Activated CD8-positive, alpha-beta memory T cell treated with anti-CD3 and anti-CD28 coated beads for 4 hours (primary cell): ENCODE results near the gene AKAP11.

Experiments
- DNase-seq, 2 donors: peaks; one replicate each; pipeline ENCODE4 v3.0.0-alpha.2; 2020; ENCODE audit warnings: low read depth in 2 of 2

Gene AKAP11

DNA sequence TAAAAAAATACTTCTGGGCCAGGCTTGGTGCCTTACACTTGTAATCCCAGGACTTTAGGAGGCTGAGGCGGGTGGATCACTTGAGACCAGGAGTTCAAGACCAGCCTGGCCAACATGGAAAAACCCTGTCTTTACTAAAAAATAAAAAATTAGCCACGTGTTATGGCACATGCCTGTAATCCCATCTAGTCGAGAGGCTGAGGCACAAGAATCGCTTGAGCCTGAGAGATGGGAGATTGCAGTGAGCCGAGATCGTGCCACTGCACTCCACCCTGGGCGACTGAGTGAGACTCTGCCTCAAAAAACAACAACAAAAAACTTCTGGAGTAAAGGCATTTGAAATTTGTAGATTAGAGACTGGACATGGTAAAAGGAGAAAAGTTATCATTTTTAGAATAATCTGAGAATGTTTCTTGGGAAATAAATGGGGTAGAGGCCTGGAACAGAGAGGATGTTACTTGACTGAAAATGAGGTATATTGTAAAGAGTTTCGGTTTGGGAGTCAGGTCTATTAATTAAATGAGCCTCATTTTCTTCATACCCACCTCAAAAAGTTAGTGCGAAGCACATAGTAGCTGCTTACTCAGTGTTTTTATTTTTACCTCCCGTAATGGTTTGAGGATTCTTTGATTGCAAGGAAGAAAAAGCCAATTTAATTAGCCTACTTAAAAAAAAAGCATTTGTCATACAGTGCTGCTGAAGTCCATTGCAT, 2.6 kb downstream of the AKAP11 start:
- DNase-seq, result no peak

DNA sequence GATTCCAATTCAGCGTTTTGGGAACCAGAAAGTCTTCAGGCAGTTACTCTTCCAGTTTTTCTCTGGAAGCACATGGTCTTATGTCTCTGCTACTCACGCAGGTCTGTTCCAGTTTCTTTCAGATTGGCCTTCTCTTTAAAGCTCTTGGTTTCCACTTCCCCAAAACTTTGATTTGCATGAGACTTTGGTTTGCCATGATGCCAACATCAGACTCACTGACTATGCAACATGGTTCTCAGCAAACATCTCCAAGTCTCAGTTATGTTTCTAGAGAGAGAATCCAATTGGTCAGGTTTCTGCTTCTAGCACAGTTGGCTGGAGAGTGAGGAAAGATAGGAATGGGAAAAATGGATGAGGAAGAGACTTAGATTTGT, 3.1 kb downstream of the AKAP11 start:
- no peak for DNase-seq

DNA sequence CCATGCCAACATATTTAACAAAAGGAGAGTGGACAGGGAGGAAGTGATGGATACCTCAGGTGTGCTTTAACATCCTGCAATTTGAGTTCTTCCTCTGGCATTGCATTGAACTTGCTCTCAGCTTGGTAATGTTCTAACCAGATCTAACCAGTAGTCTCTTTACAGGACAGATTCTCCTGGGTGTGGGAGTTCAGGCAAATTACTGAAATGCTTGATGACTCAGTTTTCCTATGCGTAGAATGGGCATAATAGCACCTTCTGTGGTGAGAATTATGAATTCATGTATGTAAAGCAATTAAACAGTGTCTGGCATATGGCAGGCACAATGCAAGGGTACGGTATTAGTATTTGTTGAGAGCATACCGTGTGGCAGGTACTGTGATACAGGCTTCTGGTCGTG, 3.6 kb downstream of the AKAP11 start:
- no peak for DNase-seq

DNA sequence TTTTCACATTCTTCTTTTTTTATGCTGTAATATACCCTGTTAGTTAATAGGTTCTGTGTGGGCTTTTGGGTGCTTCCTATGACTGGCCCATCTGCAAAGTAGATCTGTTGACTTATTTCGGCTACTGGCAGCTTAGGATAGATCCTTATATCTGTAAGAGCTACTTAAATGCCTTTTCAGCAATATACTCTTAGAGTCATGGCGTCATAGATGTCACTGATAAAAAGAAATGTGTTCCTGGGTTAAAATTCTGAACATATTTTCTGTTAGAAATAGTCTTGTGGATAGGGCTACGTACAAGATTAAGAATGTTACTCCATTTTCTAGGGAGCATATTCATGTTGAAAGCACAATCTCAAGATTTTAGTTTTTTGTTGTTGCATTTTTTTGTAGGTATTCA, 4.7 kb downstream of the AKAP11 start:
- DNase-seq, result no peak

DNA sequence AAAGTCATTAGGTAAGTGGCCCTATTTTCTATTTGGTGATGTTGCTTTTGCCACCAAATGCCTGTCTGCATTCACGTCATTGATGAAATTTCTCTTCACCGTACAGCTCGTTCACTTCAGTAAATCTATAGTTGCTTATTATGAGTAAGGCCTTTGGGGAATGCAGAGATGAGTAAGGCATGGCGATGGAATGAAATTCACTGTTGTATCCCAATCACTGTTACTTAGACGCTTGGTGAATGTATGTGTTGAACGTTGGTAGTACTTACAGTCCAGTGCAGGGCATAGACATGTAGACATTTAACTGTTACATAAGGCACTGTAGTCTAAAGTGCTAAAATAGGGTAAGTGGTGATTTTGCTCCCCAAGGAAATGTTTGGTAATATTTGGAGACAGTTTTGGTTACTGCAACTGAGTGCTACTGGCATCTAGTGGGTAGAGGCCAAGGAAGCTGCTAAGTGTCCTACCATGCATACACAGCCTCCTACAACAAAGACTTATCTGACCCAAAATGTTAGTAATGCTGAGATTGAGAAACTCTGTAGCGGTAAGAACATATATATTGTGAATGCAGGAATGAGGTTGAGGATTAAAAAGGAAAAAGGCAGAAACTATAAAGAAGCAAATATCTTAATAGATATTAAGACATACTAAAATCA, 5.8 kb downstream of the AKAP11 start:
- DNase-seq, result no peak

DNA sequence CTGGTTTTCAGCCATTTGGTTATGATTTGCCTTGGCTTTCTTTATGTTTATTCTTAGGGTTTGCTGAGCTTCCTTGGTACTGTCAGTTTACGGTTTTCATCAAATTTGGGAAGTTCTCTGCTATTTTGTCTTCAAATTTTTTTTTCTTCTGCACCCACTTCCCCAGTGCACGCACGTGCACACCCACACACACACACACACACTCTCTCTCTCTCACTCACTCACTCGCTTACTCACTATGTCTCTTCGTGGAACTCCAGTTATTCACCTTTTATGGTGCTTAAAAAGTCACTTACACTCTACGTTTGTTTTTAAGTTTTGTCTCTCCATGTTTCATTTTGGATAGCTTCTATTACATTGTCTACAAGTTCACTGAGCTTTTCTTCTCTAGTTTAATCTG, 7.1 kb downstream of the AKAP11 start:
- DNase-seq, result no peak

DNA sequence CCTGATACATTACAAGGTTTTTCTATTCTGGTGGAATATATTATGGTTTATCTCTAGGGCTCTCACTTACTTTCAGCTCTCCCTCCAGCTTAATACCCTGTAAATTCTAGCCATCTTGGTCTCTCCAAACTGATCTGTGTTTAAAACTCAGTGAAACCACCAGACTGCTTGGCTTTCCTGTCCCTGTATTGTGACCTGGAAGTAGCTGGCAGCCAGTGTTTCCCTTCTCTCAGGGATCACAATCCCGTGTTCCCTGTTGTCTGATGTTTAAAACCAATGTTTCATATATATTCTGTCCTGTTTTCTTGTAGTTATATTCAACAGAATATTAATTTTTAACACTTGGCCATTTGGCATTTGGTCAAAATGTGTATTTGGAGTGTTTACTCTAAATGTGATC, 8.0 kb downstream of the AKAP11 start:
- no peak for DNase-seq

DNA sequence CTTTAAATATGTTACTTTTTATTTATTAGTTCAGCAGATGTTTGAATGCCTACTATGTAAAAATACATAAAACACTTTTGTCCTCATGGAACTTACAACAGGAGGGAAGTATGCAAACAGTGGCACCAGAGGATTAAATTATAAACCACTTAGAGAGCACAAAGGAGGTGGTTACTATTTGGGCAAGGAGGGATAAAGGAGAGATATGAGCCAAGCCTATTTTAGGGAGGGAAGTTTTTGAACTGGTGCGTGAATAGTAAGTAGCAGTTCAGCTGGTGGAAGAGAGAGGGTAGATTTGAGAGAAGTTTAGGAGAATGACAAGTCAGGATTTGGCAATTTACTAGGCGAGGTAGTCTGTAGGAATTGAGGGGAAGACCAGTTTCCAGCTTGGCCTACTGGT, 8.6 kb downstream of the AKAP11 start:
- no peak for DNase-seq

DNA sequence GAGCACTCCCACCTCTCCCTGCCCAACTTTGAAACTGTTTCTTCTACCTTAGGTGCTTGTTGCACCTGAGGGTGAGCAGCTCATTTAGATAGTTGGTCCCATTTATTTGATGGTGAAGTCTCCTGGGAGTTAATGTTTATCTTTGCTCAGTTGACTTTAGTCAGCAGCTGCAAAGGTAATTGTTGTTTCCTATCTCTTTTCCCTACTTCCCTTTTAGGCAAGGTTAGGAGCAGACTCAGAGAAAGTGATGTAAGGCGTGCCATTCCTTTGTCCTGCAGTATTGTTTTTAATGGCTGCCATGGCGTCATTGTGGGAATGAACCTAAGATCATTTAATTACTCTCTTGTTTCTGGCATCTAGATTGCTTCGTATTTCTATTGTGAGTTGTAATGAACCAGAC, 11.6 kb downstream of the AKAP11 start:
- DNase-seq, result no peak

DNA sequence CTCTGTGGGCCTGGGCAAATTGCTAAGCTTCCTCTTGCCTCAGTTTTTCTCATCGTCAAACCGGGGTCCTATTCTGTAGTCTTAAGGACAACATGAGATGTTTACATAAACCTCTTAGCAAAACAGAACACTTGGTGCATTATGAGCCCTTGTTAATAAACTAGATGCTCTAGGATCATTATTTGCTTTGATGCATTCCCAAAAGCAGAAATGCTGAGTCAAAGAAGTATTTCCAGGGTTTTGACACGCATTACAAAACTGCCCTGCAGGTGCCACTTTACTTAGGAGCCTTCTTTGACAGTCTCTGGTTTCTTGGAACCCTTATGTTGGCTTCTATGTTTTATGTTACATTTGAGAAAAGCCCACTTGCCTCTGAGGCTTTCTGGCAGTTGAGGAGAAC, 12.1 kb downstream of the AKAP11 start:
- no peak for DNase-seq

DNA sequence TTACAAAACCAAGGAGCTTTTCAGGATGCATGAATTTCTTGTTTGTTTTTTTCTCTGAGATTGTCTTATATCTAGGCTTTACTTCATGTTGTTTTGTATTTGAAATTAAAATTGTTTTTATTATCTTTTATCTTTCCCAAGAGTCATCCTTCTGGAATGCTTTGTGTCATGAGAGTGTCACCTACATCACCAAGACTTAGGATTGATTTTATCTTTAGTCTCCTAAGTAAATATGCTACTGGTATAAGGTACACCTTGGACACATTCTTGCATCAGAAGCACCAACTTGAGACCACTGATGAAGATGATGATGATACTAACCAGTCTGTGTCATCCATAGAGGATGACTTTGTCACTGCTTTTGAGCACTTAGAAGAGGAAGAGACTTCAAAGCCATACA, 26.4 kb downstream of the AKAP11 start:
- DNase-seq, result no peak

DNA sequence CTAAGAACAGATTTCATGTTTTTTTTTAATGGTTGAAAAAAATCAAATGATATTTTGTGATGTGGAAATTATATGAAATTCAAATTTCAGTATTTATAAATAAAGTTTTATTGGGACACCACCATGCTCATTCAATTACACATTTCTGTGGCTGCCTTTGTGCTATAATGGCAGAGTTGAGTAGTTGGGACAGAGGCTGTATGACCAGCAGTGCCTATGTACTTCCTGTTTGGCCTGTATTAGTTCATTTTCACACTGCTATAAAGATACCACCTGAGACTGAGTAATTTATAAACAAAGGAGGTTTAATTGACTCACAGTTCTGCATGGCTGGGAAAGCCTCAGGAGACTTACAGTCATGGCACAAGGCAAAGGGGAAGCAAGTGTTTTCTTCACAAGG, 33.6 kb downstream of the AKAP11 start:
- no peak for DNase-seq

DNA sequence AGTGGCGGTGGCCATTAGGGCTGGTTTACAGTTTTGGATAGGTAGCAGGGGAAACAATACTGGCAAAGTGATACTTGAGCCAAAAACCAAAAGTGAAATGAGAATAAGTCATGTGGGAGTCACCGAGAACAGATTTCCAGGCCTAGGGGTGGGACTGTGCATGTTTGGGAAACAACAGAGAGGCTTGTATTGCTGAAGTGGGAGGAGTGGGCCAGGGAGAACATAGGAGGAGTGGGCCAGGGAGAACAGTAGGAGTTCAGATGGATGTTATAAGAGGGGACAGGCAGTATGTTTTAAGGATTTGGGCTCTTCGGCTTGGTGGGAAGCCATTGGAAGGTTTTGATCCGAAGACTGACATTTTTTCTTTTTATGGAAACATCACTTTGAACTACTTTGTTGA, 35.5 kb downstream of the AKAP11 start:
- no peak for DNase-seq

DNA sequence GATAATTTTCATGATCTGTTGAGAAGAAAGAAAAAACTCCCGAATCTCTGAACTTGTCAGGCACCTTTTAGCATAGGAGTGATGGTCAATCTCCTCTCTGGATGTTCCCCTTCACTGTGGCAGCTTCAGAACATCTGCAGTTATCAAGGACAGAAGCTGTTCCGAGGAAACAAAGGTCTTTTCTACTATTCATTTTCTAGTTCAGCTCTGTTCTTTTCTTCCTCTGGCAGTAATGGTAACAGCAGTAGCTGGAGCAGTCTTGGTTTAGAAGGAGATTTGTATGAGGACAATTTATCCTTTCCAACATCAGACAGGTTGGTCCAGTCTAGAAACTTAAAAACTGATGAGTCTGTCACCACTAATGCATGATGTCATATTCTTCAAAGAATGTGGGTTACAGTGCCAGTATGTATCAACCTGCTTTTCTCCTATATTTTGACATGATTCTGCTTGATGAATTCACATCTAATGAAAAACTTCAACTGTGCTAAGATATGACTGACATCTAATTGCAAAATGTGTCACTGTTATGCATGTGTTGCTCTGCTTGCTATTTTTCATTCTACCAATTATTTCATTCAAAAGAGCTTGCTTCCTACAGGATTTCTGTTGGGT, 41.0 kb downstream of the AKAP11 start:
- no peak for DNase-seq

DNA sequence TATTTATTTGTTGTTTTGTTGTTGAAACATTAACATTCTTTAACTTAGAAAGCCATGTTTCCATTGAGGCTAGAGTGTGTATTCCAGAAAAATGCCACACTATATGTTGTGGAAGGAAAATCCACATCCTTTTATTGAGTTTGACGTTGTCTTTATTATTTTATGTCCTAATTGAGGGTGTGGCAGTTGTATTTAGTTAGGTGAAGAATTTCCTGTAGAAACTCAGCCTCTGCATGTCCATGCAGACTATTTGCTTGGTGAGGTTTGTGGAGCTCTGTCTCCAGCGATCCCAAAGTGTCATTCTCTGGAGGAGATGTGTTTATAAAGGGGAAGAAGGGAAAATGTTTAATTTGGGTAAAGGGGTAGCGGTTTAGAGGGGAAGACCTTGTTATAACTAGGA, 46.6 kb downstream of the AKAP11 start:
- DNase-seq, result no peak

DNA sequence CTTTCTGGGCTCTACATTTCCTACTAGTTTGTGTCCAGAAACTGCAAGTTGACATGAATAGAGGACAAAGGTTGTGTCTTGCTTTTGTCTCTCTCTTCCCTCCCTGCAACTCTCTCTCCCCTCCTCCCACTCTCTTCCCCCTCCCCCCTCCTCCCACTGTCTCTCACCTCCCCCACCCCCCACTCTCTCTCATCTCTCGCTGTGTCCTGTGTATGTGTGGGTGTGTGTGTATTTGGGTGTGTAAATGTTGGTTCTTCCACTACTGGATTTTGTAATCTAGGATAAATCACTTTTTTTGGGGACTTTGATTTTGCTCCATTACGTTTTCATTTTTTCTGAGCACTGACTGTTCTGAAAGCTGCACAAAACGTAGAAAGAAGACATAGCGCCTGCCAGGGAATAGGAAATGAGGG, 48.4 kb downstream of the AKAP11 start:
- no peak for DNase-seq

DNA sequence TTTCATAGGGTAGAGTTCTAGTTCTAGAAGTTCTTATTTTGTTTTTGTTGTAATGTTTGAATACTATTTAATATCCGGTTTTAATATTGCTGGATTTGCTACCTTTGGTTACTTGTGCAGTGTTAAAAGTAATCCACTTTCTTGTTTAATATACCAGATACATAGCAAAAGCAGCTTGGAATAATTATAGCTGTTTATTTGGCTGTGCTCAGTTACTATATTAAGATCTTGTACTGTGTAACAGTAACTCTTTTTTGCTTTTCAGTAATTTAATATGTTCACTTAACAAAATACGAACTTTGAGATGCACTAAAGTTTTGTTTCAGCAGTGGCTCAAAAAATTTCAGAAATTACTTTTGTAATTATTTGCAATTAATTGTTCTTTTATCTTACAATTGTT, 50.9 kb downstream of the AKAP11 start:
- no peak for DNase-seq

DNA sequence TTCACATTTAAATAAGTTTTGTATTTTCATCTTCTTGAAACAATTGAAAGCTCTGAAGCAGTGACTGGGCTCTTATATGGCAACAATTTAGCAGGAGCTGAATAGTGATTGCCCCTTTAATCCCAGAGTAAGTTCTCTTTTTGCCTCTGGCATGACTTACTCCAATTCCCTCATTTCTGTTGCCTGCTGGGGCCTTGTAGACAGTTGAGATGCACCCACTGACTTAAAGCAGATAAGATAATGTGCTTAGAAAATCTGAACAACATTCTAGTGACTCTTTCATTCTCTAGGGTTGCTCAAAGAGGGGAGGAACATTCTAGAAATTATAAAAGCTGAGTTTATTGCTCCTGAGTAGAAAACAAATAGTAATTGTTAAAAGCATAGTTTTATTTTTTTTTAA, 52.8 kb downstream of the AKAP11 start:
- DNase-seq, result no peak

DNA sequence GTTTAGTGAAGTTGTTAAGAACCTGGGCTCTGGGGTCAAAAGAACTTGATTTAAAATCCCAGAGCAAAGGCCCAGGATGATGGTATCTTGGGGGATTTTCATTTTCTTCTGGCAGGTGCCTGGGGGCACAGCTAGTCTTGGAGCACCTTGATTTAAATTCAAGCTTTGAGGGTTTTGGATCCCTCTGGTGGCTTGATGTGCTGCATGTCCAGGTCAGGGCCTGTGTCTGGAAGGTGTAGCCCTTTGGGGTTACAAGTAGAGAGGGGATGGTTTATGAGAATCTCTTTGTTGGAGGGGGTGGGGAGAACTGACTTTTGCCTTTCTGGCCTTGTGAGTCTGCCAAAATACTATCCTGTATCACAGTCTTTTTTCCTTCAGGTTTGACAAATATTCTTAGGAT, 55.8 kb downstream of the AKAP11 start:
- DNase-seq, result no peak

DNA sequence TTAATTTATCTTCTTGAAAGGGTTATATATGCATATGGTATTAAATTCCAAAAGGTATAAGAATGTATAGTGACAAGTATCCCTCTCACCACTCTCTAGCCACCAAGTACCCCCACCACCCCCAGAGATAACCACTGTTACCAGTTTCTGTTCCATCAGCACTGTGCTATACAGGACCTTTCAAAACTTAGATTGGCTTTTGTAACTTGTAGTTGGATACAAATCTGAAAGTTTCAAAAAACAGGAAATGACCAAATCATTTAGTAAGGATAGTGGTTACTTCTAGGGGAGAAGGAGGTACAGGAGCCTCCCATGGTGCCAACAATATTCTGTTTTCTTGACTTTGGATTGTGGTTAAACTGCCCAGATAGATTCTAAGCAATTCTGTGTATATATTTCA, 56.7 kb downstream of the AKAP11 start:
- DNase-seq, result no peak

DNA sequence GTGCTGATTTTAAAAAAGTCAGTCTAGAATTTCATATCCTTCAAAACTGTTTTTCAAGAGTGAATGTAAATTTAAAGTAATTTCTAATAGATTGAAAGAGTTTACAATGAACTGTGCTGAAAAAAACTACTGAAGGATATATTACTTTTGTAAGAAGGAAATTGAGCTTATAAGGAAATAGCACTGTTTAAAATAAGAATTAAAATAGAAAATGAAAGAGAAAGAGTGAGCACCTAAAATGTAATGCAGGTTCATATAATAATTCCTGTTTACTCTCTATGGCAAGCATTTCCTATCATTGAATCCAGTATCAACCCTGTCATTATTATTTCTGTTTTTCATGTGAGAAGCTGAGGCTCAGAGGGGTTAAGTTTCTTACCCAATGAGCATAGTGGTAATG, 57.3 kb downstream of the AKAP11 start:
- DNase-seq, result no peak

DNA sequence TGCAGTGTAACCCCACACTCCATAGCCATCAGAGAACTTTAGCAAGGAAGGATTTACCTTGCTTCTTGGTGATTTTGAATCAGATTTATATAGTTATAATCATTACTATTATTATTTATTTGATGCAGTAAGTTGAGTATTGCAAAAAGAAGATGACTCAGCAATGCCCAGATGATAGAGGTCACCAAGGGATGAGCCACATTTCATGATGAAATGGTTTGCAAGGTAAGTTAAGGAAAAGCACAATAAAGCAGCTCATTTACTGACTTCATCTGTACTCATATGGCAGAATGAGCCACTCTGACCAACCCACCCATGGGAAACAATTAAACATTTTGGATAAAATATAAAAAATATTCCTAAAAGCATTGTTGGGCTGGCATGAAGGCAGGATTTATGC, 59.1 kb downstream of the AKAP11 start:
- no peak for DNase-seq

DNA sequence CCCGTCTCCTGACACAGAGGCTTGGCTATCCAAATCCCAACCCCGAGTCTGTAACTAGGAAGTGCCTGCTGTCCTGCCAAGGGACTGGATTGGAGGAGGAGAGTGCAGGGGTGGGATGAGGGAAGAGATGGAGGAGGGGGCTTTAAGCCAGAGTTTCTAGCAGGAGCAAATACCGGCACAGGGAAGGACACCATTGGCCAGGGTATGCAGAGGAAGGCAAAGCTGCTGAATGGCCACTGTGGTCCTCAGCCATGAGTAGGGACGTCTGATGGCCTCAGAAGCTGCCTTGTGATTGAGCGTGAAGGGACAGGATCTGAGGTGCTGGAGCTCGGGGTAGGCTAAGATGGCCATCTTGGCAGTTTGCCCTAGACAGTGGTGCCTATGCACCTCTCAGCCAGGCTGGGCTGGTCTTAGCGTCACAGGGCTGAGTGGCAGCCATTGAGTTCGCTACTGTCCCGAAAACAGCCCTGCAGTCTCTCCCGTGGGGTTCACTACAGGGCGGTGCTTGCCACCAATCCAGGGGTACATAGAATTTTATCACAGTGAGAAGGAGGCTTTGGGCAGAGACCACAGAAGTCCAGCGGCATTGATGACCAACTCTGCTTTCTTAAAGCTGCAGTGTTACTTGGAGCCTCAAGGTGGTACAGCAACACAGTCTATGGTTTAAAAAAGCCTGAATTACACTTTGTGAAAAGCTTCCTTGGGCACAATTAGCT, 61.8 kb downstream of the AKAP11 start:
- no peak for DNase-seq
